ENCODE measurements around the gene HDAC10. TPM values are rescaled to one million over a fixed set of nuclear protein-coding genes. Genes with fewer than 3 reads are reported as not detected.

Gene HDAC10, protein sequence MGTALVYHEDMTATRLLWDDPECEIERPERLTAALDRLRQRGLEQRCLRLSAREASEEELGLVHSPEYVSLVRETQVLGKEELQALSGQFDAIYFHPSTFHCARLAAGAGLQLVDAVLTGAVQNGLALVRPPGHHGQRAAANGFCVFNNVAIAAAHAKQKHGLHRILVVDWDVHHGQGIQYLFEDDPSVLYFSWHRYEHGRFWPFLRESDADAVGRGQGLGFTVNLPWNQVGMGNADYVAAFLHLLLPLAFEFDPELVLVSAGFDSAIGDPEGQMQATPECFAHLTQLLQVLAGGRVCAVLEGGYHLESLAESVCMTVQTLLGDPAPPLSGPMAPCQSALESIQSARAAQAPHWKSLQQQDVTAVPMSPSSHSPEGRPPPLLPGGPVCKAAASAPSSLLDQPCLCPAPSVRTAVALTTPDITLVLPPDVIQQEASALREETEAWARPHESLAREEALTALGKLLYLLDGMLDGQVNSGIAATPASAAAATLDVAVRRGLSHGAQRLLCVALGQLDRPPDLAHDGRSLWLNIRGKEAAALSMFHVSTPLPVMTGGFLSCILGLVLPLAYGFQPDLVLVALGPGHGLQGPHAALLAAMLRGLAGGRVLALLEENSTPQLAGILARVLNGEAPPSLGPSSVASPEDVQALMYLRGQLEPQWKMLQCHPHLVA
- 100 to 1,000 TPM in 2 of 4 donors, 10 to 100 TPM in 2; 66.8 to 618 (median 142) TPM for total RNA-seq

DNA sequence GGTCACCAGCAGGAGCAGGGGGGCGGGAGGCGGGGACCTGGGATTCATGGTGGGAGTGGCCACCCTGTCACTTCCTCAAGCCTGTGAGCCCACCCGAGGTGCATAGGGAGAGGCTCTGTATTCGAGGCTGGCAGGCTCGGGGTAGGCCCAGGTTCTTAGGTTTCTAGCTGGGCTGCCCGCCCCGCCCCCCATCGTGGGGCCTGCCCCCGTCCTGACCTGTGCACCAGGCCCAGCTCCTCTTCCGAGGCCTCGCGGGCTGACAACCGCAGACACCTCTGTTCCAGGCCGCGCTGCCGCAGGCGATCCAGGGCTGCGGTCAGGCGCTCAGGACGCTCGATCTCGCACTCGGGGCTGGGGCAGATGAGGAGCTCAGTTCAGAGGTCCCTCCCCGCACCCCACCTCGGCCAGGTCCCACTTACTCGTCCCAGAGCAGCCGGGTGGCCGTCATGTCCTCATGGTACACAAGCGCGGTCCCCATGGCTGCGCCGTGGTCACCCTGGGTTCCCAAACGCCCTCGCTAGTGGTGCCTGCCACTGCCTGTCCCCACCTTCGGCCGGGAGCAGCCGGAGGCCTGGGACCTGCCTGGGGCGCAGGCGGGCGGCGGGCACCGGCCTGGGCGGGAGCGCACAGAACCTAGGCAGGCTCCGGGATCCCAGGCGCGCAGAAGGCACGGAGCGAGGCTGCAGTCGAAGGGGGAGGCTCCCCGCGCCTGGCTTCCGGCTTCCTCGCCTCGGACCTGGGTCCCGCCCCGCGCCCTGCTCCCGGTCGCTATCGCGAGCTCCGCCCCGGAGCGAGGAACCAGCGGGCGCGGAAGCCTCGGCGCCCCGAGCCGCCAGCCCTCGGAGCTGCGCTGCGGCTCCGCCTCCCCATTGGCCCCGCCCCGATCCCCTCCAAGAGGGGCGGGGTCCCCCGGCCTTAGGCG is at the start of gene HDAC10:
TSS of gene HDAC10 (minus strand) at position 711 of the 922 bp plus-strand sequence. CDS start at position 478, 233 bp downstream.
- H3K27me3 ChIP-seq: no peaks in the 10 kb centered on the region
- peak; percentile 91 for DNase-seq
- peak within 1 kb of the TSS; percentile 67 to 86 (median 76) for H3K27ac ChIP-seq
- in situ Hi-C loops (cut with MboI; ENCODE audit: low pct_ligation_motif_present in 1 of 4, low pct_unique_long_range_greater_than_20kb in 1 of 4, low sequenced_read_pairs in 3 of 4) (loop anchor here in 2 of 4 donors (10.0 kb wide), 1 partner anchor 74 kb away; the partner anchor contains the start of gene DENND6B (in 2 of the 2)), intact Hi-C loops (cut with DNase I; ENCODE audit: low total_unique reads) (loop anchor here (10.0 kb wide), 1 partner anchor 224 kb away; the partner anchor contains the start of gene SBF1)
- 2% methylated on average over 29 of the region's 81 CpGs; no CpG with 5 or more reads in 1 of the 2 donors for WGBS, 2 donors (ENCODE audit: low coverage in 1 of 2)
- H3K4me3 ChIP-seq: peak within 1 kb of the TSS; percentile 46 to 69 (median 62)
- H3K36me3 ChIP-seq: no peaks in the 10 kb centered on the region
- H3K9me3 ChIP-seq: no peaks in the 10 kb centered on the region
- H3K4me1 ChIP-seq: peaks cover 17 to 35% (median 29%) of the 10 kb centered on the region in 4 donors
- TF ChIP-seq POLR2AphosphoS5 (IDR thresholded peaks at IDR 0.05) (peak in 2 of 3 donors; percentile 52 to 66), POLR2A (IDR thresholded peaks at IDR 0.05) (peak; percentile 58), EP300 (IDR thresholded peaks at IDR 0.05; ENCODE audit: low read depth) (no peak)
- TF ChIP-seq, protein P1, sequence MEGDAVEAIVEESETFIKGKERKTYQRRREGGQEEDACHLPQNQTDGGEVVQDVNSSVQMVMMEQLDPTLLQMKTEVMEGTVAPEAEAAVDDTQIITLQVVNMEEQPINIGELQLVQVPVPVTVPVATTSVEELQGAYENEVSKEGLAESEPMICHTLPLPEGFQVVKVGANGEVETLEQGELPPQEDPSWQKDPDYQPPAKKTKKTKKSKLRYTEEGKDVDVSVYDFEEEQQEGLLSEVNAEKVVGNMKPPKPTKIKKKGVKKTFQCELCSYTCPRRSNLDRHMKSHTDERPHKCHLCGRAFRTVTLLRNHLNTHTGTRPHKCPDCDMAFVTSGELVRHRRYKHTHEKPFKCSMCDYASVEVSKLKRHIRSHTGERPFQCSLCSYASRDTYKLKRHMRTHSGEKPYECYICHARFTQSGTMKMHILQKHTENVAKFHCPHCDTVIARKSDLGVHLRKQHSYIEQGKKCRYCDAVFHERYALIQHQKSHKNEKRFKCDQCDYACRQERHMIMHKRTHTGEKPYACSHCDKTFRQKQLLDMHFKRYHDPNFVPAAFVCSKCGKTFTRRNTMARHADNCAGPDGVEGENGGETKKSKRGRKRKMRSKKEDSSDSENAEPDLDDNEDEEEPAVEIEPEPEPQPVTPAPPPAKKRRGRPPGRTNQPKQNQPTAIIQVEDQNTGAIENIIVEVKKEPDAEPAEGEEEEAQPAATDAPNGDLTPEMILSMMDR (IDR thresholded peaks at IDR 0.05): no peak

DNA sequence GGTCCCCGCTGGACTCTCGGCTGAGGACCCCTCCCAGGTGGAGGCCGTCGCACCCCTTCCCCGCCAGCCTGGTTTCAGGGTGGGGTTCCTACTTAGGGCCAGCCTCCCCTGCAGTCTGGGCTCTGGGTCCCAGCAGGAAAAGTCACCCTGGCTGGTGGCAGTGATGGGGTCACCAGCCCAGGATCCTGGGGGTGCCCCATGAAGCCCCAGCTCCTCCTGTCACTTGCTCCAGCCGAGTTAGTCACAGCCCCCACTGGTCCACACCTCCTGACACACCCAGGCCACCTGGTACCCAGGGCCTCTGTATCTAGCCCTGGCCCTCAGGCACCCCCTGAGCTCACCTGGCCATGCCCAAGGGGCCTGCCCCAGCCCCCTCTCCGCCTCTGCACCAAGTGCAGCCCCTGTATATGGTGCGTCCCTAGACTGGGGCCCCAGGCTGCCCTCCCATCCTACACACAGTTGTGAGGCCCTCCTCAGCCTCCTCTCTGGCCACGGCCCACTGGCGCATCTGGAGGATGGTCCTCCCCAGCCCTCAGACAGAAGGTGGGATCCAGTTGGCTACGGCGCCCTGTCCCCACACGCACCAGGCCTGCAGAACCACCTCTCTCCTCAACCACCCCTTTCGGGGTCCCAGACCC is 49.7 kb upstream of the HDAC10 start:
- intact Hi-C loops (cut with DNase I; ENCODE audit: low total_unique reads) (no loop called here), in situ Hi-C loops (cut with MboI; ENCODE audit: low pct_ligation_motif_present in 1 of 4, low pct_unique_long_range_greater_than_20kb in 1 of 4, low sequenced_read_pairs in 3 of 4) (no loop called here)
- no peak for DNase-seq
- WGBS, 2 donors (ENCODE audit: low coverage in 1 of 2): 72% methylated on average over 14 of the region's 14 CpGs; no CpG with 5 or more reads in 1 of the 2 donors
- H3K9me3 ChIP-seq: no peaks in the 10 kb centered on the region
- peak overlapping the region in 1 of 4 donors; percentile 23 for H3K4me3 ChIP-seq
- H3K4me1 ChIP-seq: peaks cover 86 to 97% (median 95%) of the 10 kb centered on the region in 4 donors
- no peaks in the 10 kb centered on the region for H3K27me3 ChIP-seq
- TF ChIP-seq, protein P1 (IDR thresholded peaks at IDR 0.05): no peak
- TF ChIP-seq POLR2AphosphoS5 (IDR thresholded peaks at IDR 0.05) (no peak), EP300 (IDR thresholded peaks at IDR 0.05; ENCODE audit: low read depth) (no peak), POLR2A (IDR thresholded peaks at IDR 0.05) (no peak)
- no peaks in the 10 kb centered on the region for H3K36me3 ChIP-seq
- H3K27ac ChIP-seq: peak overlapping the region; percentile 92 to 97 (median 94)

DNA sequence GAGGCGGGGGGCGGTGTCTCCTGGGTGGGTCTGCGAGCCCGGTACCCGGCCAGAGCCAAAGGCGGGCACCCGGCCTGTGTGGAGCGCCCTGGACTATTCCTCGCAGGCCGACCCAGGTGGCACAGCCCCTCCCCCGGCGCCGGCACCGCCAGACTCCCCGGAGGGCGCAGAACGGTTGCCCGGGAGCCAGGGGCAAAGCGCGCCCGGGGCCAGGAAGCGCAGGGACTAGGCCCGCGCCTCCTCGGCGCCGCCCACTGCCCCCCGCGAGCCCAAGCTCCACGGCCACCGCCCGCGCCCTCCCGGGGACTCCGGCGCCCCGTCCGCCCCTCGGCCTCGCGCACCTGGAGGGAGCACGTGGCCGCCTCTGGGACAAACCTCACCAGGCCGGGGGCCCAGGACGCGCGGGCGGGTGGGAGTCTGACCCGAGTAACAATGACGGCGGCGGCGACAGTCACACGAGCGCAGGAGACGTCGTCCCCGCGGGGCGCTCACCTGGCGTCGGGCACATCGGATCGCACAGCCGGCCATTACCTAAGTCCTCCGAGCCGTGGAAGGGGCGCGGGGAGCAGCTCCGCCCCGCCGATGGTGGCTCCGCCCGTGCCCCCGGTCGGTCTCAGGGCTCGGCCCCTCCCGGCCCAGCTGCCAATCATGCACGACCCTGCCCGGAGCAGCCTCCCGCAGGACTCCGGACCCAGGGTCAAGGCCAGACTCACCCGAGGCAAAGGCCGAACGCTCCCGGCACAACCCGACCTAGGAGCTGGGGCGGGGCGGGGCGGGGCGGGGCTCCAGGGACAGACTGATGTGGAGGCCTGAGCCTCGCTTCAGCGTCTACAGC is 48.9 kb upstream of the HDAC10 start:
- no peaks in the 10 kb centered on the region for H3K27me3 ChIP-seq
- H3K9me3 ChIP-seq: no peaks in the 10 kb centered on the region
- peak overlapping the region; percentile 92 to 97 (median 94) for H3K27ac ChIP-seq
- peaks cover 81 to 93% (median 89%) of the 10 kb centered on the region in 4 donors for H3K4me1 ChIP-seq
- H3K4me3 ChIP-seq: peak overlapping the region; percentile 0 to 52 (median 26)
- TF ChIP-seq EP300 (IDR thresholded peaks at IDR 0.05; ENCODE audit: low read depth): no peak
- TF ChIP-seq POLR2A (IDR thresholded peaks at IDR 0.05): no peak
- peak in 2 of 3 donors; percentile 51 to 66 for TF ChIP-seq POLR2AphosphoS5 (IDR thresholded peaks at IDR 0.05)
- TF ChIP-seq, protein P1 (IDR thresholded peaks at IDR 0.05): peak in 1 of 5 experiments; percentile 20
- peak; percentile 88 for DNase-seq
- WGBS, 2 donors (ENCODE audit: low coverage in 1 of 2): 21% methylated on average over 40 of the region's 93 CpGs; no CpG with 5 or more reads in 1 of the 2 donors
- intact Hi-C loops (cut with DNase I; ENCODE audit: low total_unique reads): no loop called here
- in situ Hi-C loops (cut with MboI; ENCODE audit: low pct_ligation_motif_present in 1 of 4, low pct_unique_long_range_greater_than_20kb in 1 of 4, low sequenced_read_pairs in 3 of 4): no loop called here
- no peaks in the 10 kb centered on the region for H3K36me3 ChIP-seq
